ENCODE measurements around the gene CPN2.

The CPN2 gene

GRCh38 chr3:194379651-194380050 lies 28.5 kb upstream of the CPN2 start:
- DNase-seq: no peak

- DNase-seq: no peak
Observed at GRCh38 chr3:194379231-194379630, 28.1 kb upstream of the CPN2 start.

- no peak for DNase-seq
Observed at GRCh38 chr3:194377708-194378107, 26.6 kb upstream of the CPN2 start.

GRCh38 chr3:194376241-194376560 lies 25.1 kb upstream of the CPN2 start:
- no peak for DNase-seq

- DNase-seq: no peak
Observed at GRCh38 chr3:194375473-194376240, 24.5 kb upstream of the CPN2 start.

GRCh38 chr3:194374935-194375334 lies 23.8 kb upstream of the CPN2 start:
- DNase-seq: no peak

- DNase-seq: no peak
Observed at GRCh38 chr3:194373899-194374298, 22.8 kb upstream of the CPN2 start.

- no peak for DNase-seq
Observed at GRCh38 chr3:194373028-194373427, 21.9 kb upstream of the CPN2 start.

GRCh38 chr3:194370753-194371152 lies 19.6 kb upstream of the CPN2 start:
- no peak for DNase-seq

- no peak for DNase-seq
Observed at GRCh38 chr3:194369522-194370279, 18.6 kb upstream of the CPN2 start, which contains the start of gene LRRC15. Gene LRRC15, minus strand, starts transcription at chr3:194369743. Its CDS starts 8,700 bp downstream, at chr3:194361043.

GRCh38 chr3:194368918-194369317 lies 17.8 kb upstream of the CPN2 start:
- no peak for DNase-seq

GRCh38 chr3:194367992-194368841 lies 17.1 kb upstream of the CPN2 start:
- no peak for DNase-seq

GRCh38 chr3:194365978-194366490 lies 14.9 kb upstream of the CPN2 start:
- DNase-seq: no peak

GRCh38 chr3:194365526-194365925 lies 14.4 kb upstream of the CPN2 start:
- no peak for DNase-seq

- no peak for DNase-seq
Observed at GRCh38 chr3:194364652-194365434, 13.7 kb upstream of the CPN2 start.

- DNase-seq: no peak
Observed at GRCh38 chr3:194364314-194364651, 13.2 kb upstream of the CPN2 start.

- no peak for DNase-seq
Observed at GRCh38 chr3:194360568-194360967, 9.4 kb upstream of the CPN2 start.

GRCh38 chr3:194357681-194358080 lies 6.6 kb upstream of the CPN2 start:
- DNase-seq: no peak

GRCh38 chr3:194355379-194355778 lies 4.3 kb upstream of the CPN2 start:
- DNase-seq: no peak

GRCh38 chr3:194354315-194354714 lies 3.2 kb upstream of the CPN2 start:
- DNase-seq: no peak

- DNase-seq: no peak
Observed at GRCh38 chr3:194352667-194353246, 1.6 kb upstream of the CPN2 start.

- no peak for DNase-seq
Observed at GRCh38 chr3:194351952-194352536, 916 bp upstream of the CPN2 start.

All from SIG-M5 (cell line).